Measurements from ENCODE around the gene SLC1A2. TPM values are rescaled to one million over a fixed set of nuclear protein-coding genes. Genes with fewer than 3 reads are reported as not detected.
A peak's percentile ranks its signal among the peaks of the same experiment; 100 is the strongest.

The SLC1A2 gene
- total RNA-seq, 4 donors from 2014 or later = 0.27 to 0.80 (median 0.79) TPM; not detected in 1

GRCh38 chr11:35287344-35287890, 131.9 kb downstream of the SLC1A2 start:
- Histone ChIP-seq H3K4me3 (no peak overlapping the region), H3K27ac (no peak overlapping the region), H3K4me1 (peaks cover 0 to under 1% (median 0%) of the 10 kb centered on the region in 4 donors), H3K27me3 (no peaks in the 10 kb centered on the region), H3K36me3 (no peaks in the 10 kb centered on the region), H3K9me3 (no peaks in the 10 kb centered on the region)
- no peak for DNase-seq
- TF ChIP-seq EP300 (IDR thresholded peaks at IDR 0.05; ENCODE audit: low read depth) (no peak), POLR2A (IDR thresholded peaks at IDR 0.05) (no peak), CTCF (IDR thresholded peaks at IDR 0.05) (no peak), POLR2AphosphoS5 (IDR thresholded peaks at IDR 0.05) (no peak)
- intact Hi-C loops (cut with DNase I; ENCODE audit: low total_unique reads) (no loop called here), in situ Hi-C loops (cut with MboI; ENCODE audit: low pct_ligation_motif_present in 1 of 4, low pct_unique_long_range_greater_than_20kb in 1 of 4, low sequenced_read_pairs in 3 of 4) (no loop called here)
- WGBS, 2 donors (ENCODE audit: low coverage in 1 of 2) = 87 to 95% methylated on average over 5 of the region's 5 CpGs

GRCh38 chr11:35286126-35286525, 133.2 kb downstream of the SLC1A2 start:
- no peak for DNase-seq
- Histone ChIP-seq H3K27me3 (no peaks in the 10 kb centered on the region), H3K9me3 (no peaks in the 10 kb centered on the region), H3K4me3 (no peak overlapping the region), H3K27ac (no peak overlapping the region), H3K36me3 (no peaks in the 10 kb centered on the region), H3K4me1 (peaks cover 0 to 7% (median 0%) of the 10 kb centered on the region in 4 donors)
- TF ChIP-seq POLR2A (IDR thresholded peaks at IDR 0.05) (no peak), CTCF (IDR thresholded peaks at IDR 0.05) (no peak), POLR2AphosphoS5 (IDR thresholded peaks at IDR 0.05) (no peak)
- in situ Hi-C loops (cut with MboI; ENCODE audit: low pct_ligation_motif_present in 1 of 4, low pct_unique_long_range_greater_than_20kb in 1 of 4, low sequenced_read_pairs in 3 of 4) (no loop called here), intact Hi-C loops (cut with DNase I; ENCODE audit: low total_unique reads) (no loop called here)

- WGBS, 2 donors (ENCODE audit: low coverage in 1 of 2) = 75 to 96% methylated on average over 1 of the region's 1 CpG
- DNase-seq = no peak
Measured at GRCh38 chr11:35285471-35285870, 133.9 kb downstream of the SLC1A2 start.

GRCh38 chr11:35282221-35282882, 137.0 kb downstream of the SLC1A2 start:
- peak overlapping the region in 3 of 4 donors; percentile 8 to 48 (median 28) for H3K27ac ChIP-seq

More at GRCh38 chr11:35285471-35285870, 133.9 kb downstream of the SLC1A2 start:
- H3K27me3 ChIP-seq = no peaks in the 10 kb centered on the region
- H3K27ac ChIP-seq = no peak overlapping the region
- H3K9me3 ChIP-seq = no peaks in the 10 kb centered on the region
- H3K4me3 ChIP-seq = no peak overlapping the region
- intact Hi-C loops (cut with DNase I; ENCODE audit: low total_unique reads) (no loop called here), in situ Hi-C loops (cut with MboI; ENCODE audit: low pct_ligation_motif_present in 1 of 4, low pct_unique_long_range_greater_than_20kb in 1 of 4, low sequenced_read_pairs in 3 of 4) (no loop called here)
- H3K36me3 ChIP-seq = no peaks in the 10 kb centered on the region
- TF ChIP-seq CTCF (IDR thresholded peaks at IDR 0.05) (no peak), EP300 (IDR thresholded peaks at IDR 0.05; ENCODE audit: low read depth) (no peak), POLR2A (IDR thresholded peaks at IDR 0.05) (no peak), POLR2AphosphoS5 (IDR thresholded peaks at IDR 0.05) (no peak)
- peaks cover 0 to 7% (median 0%) of the 10 kb centered on the region in 4 donors for H3K4me1 ChIP-seq

More at GRCh38 chr11:35282221-35282882, 137.0 kb downstream of the SLC1A2 start:
- H3K36me3 ChIP-seq = no peaks in the 10 kb centered on the region
- H3K4me3 ChIP-seq = no peak overlapping the region
- no peak for TF ChIP-seq POLR2AphosphoS5 (IDR thresholded peaks at IDR 0.05)
- TF ChIP-seq CTCF (IDR thresholded peaks at IDR 0.05) = no peak
- no peak for TF ChIP-seq EP300 (IDR thresholded peaks at IDR 0.05; ENCODE audit: low read depth)
- TF ChIP-seq POLR2A (IDR thresholded peaks at IDR 0.05) = no peak
- DNase-seq = no peak
- intact Hi-C loops (cut with DNase I; ENCODE audit: low total_unique reads) (no loop called here), in situ Hi-C loops (cut with MboI; ENCODE audit: low pct_ligation_motif_present in 1 of 4, low pct_unique_long_range_greater_than_20kb in 1 of 4, low sequenced_read_pairs in 3 of 4) (no loop called here)
- no peaks in the 10 kb centered on the region for H3K9me3 ChIP-seq
- H3K4me1 ChIP-seq = peaks cover 0 to 7% (median 0%) of the 10 kb centered on the region in 4 donors
- no peaks in the 10 kb centered on the region for H3K27me3 ChIP-seq
- 55 to 60% methylated on average over 1 to 2 of the region's 2 CpGs for WGBS, 2 donors (ENCODE audit: low coverage in 1 of 2)
